LNCaP clone FGC (cell line): ENCODE data around the gene SMIM41.
A peak's percentile ranks its signal among the peaks of the same experiment; 100 is the strongest.

Experiments
- DNase-seq: peaks from one replicate; pipeline ENCODE4 v3.0.0-alpha.2; 2011; ENCODE audit warnings: low read depth
- H3K4me3 ChIP-seq: 2 replicates; pipeline ENCODE4 v1.5.1; 2011; ENCODE audit warnings: mild to moderate bottlenecking, low read depth, low read length, control low read depth
- CTCF ChIP-seq: IDR thresholded peaks from 2 replicates; pipeline ENCODE4 v1.5.1; 2012; ENCODE audit warnings: mild to moderate bottlenecking; ENCODE audit not compliant: control insufficient read depth, insufficient read depth; ENCODE audit errors: extremely low read depth

SMIM41 gene

GRCh38 chr12:52149182-52149641, 69.7 kb downstream of the SMIM41 start:
- H3K4me3 ChIP-seq: no peak overlapping the region
- no peak for DNase-seq
- no peak for TF ChIP-seq CTCF

GRCh38 chr12:52149651-52150241, 70.2 kb downstream of the SMIM41 start:
- no peak for DNase-seq
- no peak for TF ChIP-seq CTCF
- no peak overlapping the region for H3K4me3 ChIP-seq

DNA sequence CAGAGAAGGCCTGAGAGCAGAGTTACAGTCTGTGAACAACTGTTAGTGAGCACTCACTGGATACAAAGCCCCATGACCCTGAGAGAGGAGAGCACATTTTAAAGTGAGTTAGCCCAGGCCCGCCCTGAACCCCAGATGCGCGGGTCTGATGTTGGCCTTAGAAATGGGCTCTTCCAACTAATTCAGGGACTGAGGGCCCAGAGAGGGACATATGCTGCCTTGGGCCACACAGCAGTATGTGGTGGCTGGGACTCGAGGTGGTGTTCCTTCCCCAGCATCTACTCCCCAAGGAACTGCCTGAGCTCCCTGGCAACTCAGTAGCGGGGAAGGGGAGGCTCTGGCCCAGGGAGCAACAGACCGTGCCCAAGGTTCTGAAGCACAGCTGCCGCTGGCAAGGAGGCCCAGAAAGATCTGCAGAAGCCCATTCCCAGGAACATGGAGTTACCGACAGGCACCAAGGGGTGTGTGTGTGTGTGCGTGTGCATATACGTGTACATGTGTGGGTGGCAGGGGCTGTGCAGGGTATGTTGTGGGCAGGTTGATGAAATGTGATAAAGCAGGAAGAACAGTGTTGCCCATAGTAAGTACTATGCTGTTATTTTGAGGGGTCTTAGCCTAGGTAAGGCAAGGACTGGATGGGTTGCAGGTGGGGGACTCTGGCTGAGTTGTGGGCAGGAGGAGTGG, 71.8 kb downstream of the SMIM41 start:
- no peak for DNase-seq
- H3K4me3 ChIP-seq: no peak overlapping the region
- no peak for TF ChIP-seq CTCF

GRCh38 chr12:52151837-52152783, 72.6 kb downstream of the SMIM41 start:
- H3K4me3 ChIP-seq: peak overlapping the region; percentile 40
- TF ChIP-seq CTCF: peak; percentile 97
- no peak for DNase-seq

- no peak overlapping the region for H3K4me3 ChIP-seq
- no peak for TF ChIP-seq CTCF
- DNase-seq: no peak
Measured at GRCh38 chr12:52152905-52153317, 73.4 kb downstream of the SMIM41 start.

DNA sequence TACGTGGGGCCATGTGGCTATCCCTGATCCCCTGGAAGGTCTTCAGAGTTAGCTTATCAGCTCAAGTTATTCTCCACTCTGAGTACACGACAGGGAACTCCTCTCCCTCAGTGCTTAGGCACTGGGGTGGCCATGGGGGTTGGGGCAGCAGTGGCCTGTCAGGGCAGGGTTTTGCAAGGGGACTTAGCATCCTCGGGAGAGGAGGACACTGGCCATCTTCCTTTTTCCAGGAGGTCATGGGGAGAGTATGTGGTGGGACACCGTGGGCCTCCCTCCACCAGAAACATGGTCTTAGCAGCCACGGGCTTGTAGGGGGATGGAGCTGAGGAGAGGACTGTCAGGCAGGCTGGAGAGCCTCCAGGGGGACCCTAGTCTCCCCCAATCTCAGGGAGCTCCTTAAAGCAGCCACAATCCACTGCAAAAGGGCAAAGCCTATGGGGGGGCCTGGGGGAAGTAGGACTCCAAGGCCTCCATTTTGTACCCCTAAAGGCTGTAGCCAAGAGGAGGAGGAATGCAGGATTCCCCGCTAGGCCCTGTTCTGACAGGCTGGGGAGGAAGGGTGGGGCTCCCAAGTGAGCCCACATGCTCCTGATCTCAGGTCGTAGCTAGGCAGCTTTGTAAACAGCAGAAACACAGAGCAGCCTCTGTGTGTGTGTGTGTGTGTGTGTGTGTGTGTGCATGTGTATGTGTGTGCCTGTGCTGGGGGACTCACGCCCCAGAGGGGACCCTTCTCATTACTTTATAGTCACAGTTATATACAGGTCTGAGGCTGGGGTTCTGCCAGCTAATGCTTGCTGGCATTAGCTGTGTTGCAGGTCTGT, 75.8 kb downstream of the SMIM41 start:
- H3K4me3 ChIP-seq: no peak overlapping the region
- TF ChIP-seq CTCF: no peak
- no peak for DNase-seq
